Spleen (tissue), 11 donors: ENCODE data around the gene SPTLC3. TPM values are rescaled to one million over a fixed set of nuclear protein-coding genes. Genes with fewer than 3 reads are reported as not detected.

Experiments used
- DNase-seq: peaks from one replicate; pipeline ENCODE4 v3.0.0-alpha.2; 2020
- H3K27ac ChIP-seq, 8 donors: fragments of 200-600 bp; sonication (generic) in 7 of 8; 1 replicate in 4 of 8; 2 replicates in 4 of 8; pipeline versions ENCODE4 v1.5.0 to v1.8.0; 2016 to 2021; ENCODE audit warnings: inconsistent platforms in 4 of 8, mild to moderate bottlenecking in 4 of 8, moderate library complexity in 1 of 8
- H3K27me3 ChIP-seq, 7 donors: fragments of 200-600 bp; sonication (generic) in 6 of 7; replicated peaks in 1 of 7; 1 replicate in 4 of 7; 2 replicates in 3 of 7; pipeline versions ENCODE4 v1.5.0 to v1.8.0; 2016 to 2021; ENCODE audit warnings: inconsistent platforms in 3 of 7, mild to moderate bottlenecking in 1 of 7
- H3K36me3 ChIP-seq, 6 donors: fragments of 200-600 bp; sonication (generic) in 5 of 6; 1 replicate in 4 of 6; 2 replicates in 2 of 6; pipeline versions ENCODE4 v1.5.0 to v1.8.0; 2016 to 2021; ENCODE audit warnings: inconsistent platforms in 2 of 6
- H3K4me1 ChIP-seq, 6 donors: fragments of 200-600 bp; sonication (generic) in 5 of 6; 1 replicate in 3 of 6; 2 replicates in 3 of 6; pipeline versions ENCODE4 v1.5.0 to v1.8.0; 2016 to 2021; ENCODE audit warnings: inconsistent platforms in 3 of 6
- H3K4me3 ChIP-seq, 8 donors: fragments of 200-600 bp; sonication (generic) in 7 of 8; 1 replicate in 4 of 8; 2 replicates in 4 of 8; pipeline versions ENCODE4 v1.5.0 to v1.8.0; 2016 to 2021; ENCODE audit warnings: inconsistent platforms in 4 of 8, mild to moderate bottlenecking in 4 of 8, moderate library complexity in 2 of 8
- H3K9me3 ChIP-seq, 8 donors: fragments of 200-600 bp; sonication (generic) in 7 of 8; 1 replicate in 4 of 8; 2 replicates in 4 of 8; pipeline versions ENCODE4 v1.5.0 to v1.8.0; 2016 to 2021; ENCODE audit warnings: inconsistent platforms in 4 of 8
- POLR2A ChIP-seq, 3 donors: fragments of 450-650 bp; IDR thresholded peaks; one replicate each; pipeline ENCODE4 v1.5.1; 2017; ENCODE audit warnings: antibody characterized with exemption in 3 of 3, mild to moderate bottlenecking in 1 of 3
- POLR2AphosphoS5 ChIP-seq, 3 donors: sonication (generic); formaldehyde crosslinking; IDR thresholded peaks; one replicate each; pipeline ENCODE4 v1.5.1; 2017; ENCODE audit warnings: antibody characterized with exemption in 3 of 3
- WGBS, 5 donors: extraction: QIAGEN DNeasy Blood & Tissue Kit in 3 of 5; methylation state at CpG; one replicate each; pipeline versions ENCODE4 v1.1.5 to v1.1.7; 2013 to 2018; 5-methylcytosine and 5-hydroxymethylcytosine counted together
- intact Hi-C: fragments of 100-400 bp; cut with DNase I; formaldehyde crosslinking; loops from one replicate; pipeline ENCODE4 v1.15.0; 2023; ENCODE audit warnings: low total_unique reads
- polyA plus RNA-seq, 3 donors: library from polyadenylated mRNA; stranded (reverse); fragments of 200-250 nt; gene quantifications; one replicate each; pipeline ENCODE4 v1.2.1, GENCODE V29; 2013
- total RNA-seq, 7 donors: library from RNA; depleted of rRNA in 3 of 7; stranded (reverse); fragments of >200 nt in 3 of 7; fragmentation: NEBNext Ultra II Directional in 4 of 7; extraction: Animal tissue kit (Norgen Biotek cat#: 25700) in 4 of 7; gene quantifications; one replicate each; pipeline versions ENCODE4 v1.1.0 to v1.2.1, GENCODE V29; 2016 to 2021
- TF ChIP-seq, protein P1 (sequence below), 11 experiments: fragments of 200-600 bp in 7 of 11; fragments of 450-650 bp in 4 of 11; sonication (generic) in 4 of 11; IDR thresholded peaks in 8 of 11; conservative IDR thresholded peaks in 3 of 11; 1 replicate in 7 of 11; 2 replicates in 4 of 11; pipeline versions ENCODE4 v1.4.0 to v1.8.0; 2016 to 2021; ENCODE audit warnings: antibody characterized with exemption in 11 of 11, inconsistent platforms in 4 of 11, mild to moderate bottlenecking in 1 of 11
- donor health status: healthy with polysubstance abuse.
- donor health status: DM: no; HTN: no; CAD: no; lungs with moderate emphysema.
- donor health status: DM: no; HTN: no; CAD: no.
- donor health status: Bipolar disorder and iron deficiency.
- donor health status: healthy.
- donor health status: DM: no; HTN: no; CAD: no.
- donor health status: DM: yes; HTN: yes; CAD: no.

Gene SPTLC3
- total and polyA plus RNA-seq, 10 donors = 0.50 to 12.3 (median 3.7) TPM

DNA sequence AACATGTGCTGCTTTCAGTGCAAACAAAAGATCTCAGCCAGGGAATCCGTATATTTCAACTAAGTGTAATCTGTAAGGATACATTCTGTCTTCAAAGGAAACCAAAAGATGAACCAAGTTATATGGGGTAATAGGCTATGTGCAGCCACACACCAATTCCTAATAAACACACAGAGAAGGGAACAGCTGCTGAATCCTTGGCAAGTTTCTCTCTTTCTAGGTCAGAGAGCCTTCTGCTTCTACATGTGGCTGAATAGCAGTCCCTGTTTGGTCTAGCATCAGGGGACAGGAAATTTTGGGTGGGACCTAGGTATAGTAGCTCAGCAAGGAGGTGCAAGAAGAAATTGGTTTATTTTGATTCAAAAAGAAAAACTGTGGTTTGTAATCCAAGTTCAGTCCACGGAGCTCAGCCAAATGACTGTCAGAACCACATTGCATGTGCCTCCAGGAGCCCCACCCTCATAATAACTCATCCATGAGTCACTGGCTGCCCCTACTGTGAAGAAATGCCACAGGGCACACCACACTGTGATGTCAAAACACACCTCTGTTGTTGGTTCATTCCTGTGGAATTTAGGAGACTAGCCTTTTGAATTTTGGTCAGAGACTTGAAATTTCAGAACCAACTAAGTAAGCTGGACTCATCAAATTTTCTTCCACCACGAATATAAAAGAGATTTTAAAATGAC, 21.1 kb downstream of the SPTLC3 start:
- no peaks in the 10 kb centered on the region for H3K4me1 ChIP-seq
- 58 to 72% (median 67%) methylated on average over 3 of the region's 3 CpGs for WGBS, 5 donors
- intact Hi-C loops = no loop called here
- no peaks in the 10 kb centered on the region for H3K27me3 ChIP-seq
- no peak overlapping the region for H3K4me3 ChIP-seq
- no peaks in the 10 kb centered on the region for H3K36me3 ChIP-seq
- TF ChIP-seq, protein P1, sequence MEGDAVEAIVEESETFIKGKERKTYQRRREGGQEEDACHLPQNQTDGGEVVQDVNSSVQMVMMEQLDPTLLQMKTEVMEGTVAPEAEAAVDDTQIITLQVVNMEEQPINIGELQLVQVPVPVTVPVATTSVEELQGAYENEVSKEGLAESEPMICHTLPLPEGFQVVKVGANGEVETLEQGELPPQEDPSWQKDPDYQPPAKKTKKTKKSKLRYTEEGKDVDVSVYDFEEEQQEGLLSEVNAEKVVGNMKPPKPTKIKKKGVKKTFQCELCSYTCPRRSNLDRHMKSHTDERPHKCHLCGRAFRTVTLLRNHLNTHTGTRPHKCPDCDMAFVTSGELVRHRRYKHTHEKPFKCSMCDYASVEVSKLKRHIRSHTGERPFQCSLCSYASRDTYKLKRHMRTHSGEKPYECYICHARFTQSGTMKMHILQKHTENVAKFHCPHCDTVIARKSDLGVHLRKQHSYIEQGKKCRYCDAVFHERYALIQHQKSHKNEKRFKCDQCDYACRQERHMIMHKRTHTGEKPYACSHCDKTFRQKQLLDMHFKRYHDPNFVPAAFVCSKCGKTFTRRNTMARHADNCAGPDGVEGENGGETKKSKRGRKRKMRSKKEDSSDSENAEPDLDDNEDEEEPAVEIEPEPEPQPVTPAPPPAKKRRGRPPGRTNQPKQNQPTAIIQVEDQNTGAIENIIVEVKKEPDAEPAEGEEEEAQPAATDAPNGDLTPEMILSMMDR (IDR thresholded peaks at IDR 0.05 in 8 of 11, conservative IDR thresholded peaks at IDR 0.05 in 3 of 11) = no peak
- no peak for TF ChIP-seq POLR2AphosphoS5 (IDR thresholded peaks at IDR 0.05)
- no peak for TF ChIP-seq POLR2A (IDR thresholded peaks at IDR 0.05)
- H3K9me3 ChIP-seq = peaks cover 0 to 2% (median 0%) of the 10 kb centered on the region in 8 donors
- no peak for DNase-seq
- no peak overlapping the region for H3K27ac ChIP-seq

DNA sequence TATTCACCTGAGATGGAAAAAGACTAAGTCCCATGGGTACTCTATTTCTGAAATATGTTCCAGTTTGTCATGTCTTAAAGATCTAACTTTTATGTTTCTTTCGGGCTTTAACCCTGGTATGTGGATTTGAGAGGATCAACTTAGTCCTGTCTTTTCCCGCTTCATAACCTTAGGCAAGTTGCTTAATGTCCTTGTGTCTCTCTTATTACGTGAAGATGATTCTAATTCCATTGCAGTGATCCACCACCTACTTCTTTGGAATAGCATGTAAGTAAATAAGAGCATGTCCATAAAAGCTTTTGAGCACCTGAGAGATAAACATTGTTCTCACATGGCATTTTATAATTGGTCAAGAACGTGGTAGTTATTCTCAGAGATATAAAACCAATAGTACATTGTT, 23.0 kb downstream of the SPTLC3 start:
- Histone ChIP-seq H3K9me3 (peaks cover 0 to 2% (median 0%) of the 10 kb centered on the region in 8 donors), H3K36me3 (no peaks in the 10 kb centered on the region), H3K4me1 (no peaks in the 10 kb centered on the region), H3K4me3 (no peak overlapping the region), H3K27ac (no peak overlapping the region), H3K27me3 (no peaks in the 10 kb centered on the region)
- DNase-seq = no peak
- 78 to 92% (median 81%) methylated on average over 4 of the region's 4 CpGs for WGBS, 5 donors
- TF ChIP-seq, protein P1 (IDR thresholded peaks at IDR 0.05 in 8 of 11, conservative IDR thresholded peaks at IDR 0.05 in 3 of 11) = no peak
- no peak for TF ChIP-seq POLR2A (IDR thresholded peaks at IDR 0.05)
- no peak for TF ChIP-seq POLR2AphosphoS5 (IDR thresholded peaks at IDR 0.05)
- intact Hi-C loops = no loop called here

DNA sequence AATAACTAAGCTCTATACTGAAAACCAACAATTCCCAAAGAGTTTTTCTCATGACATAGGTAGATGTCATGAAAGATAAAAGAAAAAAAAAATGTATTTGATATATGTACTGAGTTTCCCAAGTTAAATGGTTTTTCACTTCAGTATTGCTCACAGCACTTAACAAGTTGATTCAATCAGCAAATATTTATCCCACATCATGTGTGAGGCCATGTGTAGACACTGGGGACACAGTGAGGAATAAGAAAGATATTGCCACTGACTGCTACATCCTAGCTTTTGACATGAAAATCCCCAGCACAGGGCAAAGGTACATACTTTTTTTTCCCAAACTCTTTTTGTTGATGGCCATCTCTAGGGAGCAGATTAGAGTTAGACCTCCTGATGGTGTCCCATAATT, 25.3 kb downstream of the SPTLC3 start:
- H3K27ac ChIP-seq = no peak overlapping the region
- DNase-seq = no peak
- no peak overlapping the region for H3K4me3 ChIP-seq
- H3K27me3 ChIP-seq = no peaks in the 10 kb centered on the region
- intact Hi-C loops = no loop called here
- H3K36me3 ChIP-seq = no peaks in the 10 kb centered on the region
- no peaks in the 10 kb centered on the region for H3K9me3 ChIP-seq
- TF ChIP-seq, protein P1 (IDR thresholded peaks at IDR 0.05 in 8 of 11, conservative IDR thresholded peaks at IDR 0.05 in 3 of 11) = no peak
- no peak for TF ChIP-seq POLR2A (IDR thresholded peaks at IDR 0.05)
- no peak for TF ChIP-seq POLR2AphosphoS5 (IDR thresholded peaks at IDR 0.05)
- H3K4me1 ChIP-seq = no peaks in the 10 kb centered on the region

DNA sequence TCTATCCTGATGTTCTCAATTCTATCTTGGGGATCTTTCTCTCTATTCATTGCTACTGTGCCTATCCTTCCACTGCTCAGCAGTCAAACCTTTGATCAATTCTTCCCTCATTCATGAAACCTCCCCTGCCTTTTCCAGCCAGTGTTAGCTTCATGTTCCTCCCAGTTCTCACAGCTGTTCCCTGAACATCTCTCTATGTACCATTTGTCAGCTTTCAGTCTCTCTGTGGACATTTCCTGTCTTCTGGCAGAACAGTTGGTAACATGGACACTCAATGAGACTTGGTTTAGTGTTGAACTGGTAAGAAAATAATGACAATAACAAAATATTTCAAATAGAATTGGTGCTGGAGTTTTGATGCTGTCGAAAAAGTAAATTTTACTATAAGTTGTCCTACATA, 26.2 kb downstream of the SPTLC3 start:
- H3K4me1 ChIP-seq = no peaks in the 10 kb centered on the region
- 71 to 91% (median 78%) methylated on average over 1 of the region's 1 CpG for WGBS, 5 donors
- H3K36me3 ChIP-seq = no peaks in the 10 kb centered on the region
- no peak overlapping the region for H3K4me3 ChIP-seq
- H3K9me3 ChIP-seq = no peaks in the 10 kb centered on the region
- TF ChIP-seq POLR2AphosphoS5 (IDR thresholded peaks at IDR 0.05) = no peak
- no peak for TF ChIP-seq POLR2A (IDR thresholded peaks at IDR 0.05)
- TF ChIP-seq, protein P1 (IDR thresholded peaks at IDR 0.05 in 8 of 11, conservative IDR thresholded peaks at IDR 0.05 in 3 of 11) = no peak
- intact Hi-C loops = no loop called here
- H3K27ac ChIP-seq = no peak overlapping the region
- no peaks in the 10 kb centered on the region for H3K27me3 ChIP-seq
- no peak for DNase-seq
